AG20443 (cell line): ENCODE results near the gene SF1.
A peak's percentile ranks its signal among the peaks of the same experiment; 100 is the strongest.

Experiments used
- DNase-seq: peaks from one replicate; pipeline ENCODE4 v3.0.0; 2012; ENCODE audit warnings: low spot score, mixed read lengths

The SF1 gene

DNA sequence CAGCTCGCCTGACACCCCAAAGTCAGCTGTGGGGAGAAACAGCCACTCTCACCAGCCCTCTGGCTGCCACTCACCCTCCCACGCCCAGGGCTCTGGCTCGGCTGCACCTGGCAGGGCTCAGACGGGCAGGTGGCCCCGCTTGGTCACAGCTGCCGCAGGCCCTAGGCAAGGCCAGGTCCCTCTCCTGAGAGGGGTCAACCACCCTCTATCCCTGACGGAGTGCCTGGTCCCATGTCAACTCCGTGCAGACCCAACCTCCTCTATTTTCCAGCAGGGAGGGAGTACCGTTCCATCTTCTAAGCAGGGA, 22.8 kb upstream of the SF1 start:
- no peak for DNase-seq

DNA sequence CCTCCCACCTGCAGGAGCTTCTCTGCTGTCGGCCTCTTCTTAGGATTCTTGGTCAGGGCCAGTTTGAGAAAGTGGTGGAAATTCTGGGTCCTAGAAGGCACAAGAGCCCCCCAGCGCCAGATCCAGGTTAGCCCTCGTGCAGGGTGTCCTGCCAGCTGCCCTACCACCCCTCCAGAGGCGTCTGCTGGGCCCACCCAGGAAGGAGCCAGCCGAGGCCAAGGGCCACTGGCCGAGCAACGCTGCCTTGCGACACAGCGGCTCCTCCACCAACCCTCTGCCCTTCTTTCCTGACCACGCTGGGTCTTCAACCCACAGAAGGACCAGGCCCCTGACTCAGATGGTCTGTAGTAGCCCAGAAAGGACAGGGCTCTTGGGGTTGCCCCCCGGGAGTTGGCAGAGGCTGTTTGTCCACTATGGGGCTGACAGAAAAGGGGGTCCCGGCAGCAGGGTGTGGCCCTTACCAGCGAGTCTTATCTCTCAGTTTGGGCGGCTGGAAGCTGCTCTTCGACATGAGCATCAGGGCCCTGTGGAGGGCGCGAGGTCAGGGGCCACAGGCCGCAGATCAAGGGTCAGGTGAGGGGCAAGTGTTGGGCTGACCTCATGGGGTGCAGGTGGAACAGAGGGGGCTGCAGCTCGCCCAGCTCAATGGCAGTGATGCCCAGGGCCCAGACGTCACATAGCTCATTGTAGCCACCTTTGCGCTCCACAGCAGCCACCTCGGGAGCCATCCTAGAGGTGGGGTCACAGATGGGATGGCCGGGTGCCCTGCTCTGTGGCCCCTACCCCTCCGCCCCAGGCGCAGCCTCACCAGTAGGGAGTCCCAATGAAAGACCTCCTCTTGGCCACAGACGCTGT, 22.2 kb upstream of the SF1 start:
- no peak for DNase-seq

DNA sequence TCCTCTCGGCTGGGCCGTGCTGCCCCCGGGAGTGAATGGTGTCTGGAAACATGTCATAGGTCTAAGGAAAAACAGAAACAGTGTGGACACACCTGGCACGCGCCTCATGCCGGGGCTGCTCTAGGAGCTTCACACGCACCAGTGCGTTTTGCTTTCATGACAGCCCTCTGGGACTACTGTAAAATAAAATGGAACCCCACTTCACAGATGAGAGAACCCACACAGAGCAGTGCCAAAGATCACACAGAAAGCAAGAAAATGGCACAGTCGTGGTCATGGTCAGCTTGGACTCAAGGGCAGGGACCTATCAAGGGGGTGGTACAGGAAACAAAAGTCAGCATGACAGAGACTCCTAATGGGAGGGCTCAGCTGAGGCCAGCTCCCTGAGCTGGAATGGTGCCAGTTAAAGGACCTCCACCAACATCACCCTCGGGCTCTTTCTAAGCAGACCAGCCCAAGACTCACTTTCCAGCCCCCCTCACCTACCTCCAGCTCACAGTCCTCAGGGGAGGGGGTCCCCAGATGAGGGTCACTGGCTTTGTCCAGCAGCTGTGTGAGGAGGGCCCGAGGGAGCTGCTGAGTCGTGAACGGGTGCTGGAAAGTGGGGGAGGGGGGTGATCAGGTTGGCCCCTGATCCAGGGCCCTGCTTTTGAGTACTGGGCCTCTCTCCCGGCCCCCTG, 21.4 kb upstream of the SF1 start:
- no peak for DNase-seq

DNA sequence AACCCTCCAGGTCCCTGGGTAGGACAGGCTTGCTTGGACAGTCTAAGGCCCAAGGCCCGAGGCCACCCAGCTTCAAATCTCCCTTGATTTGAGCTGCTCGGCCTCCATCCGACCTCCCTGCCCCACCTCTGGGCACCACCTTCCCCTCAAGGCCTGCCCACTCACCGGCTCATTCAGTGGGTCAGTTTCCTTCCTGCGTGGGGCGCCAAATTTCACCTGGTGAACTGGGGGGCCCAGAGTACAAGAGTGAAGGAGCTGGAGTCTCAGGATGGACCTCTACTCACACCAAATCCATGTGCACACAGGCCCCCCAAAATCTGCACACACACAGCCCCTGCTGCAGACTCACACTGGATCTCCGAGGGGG, 20.9 kb upstream of the SF1 start:
- no peak for DNase-seq

DNA sequence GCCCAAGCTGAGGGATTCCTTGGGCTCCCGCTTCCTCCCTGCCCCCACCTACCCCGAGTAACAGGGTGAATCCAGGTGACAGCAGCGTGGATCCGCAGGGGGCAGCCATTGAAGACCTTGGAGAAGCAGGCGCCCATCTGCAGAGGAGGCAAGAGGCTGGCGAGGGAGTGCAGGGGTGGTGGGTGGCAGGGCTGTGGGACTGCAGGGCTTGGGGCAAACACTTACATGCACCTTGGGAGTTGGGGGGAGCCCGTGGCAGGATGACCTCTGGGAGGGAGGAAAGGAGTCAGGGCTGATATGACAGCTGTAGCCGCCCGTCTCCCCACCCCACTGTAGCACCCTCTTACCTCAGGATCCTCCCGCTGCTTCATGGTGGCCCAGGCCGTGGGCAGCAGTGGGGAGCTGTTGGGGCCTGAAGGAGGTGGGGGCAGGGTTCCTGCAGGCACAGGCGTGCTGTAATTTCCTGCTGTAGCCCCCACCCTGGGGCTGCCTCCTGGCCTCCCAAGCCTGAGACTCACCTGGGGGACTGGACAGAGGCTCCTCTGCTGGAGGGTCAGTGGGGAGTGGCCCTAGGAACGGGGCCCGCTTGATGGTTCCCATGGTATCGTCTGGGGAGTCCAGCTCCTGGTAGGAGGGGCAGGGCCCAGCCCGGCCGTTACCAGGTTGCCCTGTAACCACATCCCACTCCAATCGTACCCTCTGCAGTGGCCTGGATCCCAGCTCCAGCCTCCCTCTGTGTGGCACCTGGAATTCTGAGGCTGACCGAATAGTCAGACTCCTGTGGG, 18.6 kb upstream of the SF1 start:
- DNase-seq = no peak

DNA sequence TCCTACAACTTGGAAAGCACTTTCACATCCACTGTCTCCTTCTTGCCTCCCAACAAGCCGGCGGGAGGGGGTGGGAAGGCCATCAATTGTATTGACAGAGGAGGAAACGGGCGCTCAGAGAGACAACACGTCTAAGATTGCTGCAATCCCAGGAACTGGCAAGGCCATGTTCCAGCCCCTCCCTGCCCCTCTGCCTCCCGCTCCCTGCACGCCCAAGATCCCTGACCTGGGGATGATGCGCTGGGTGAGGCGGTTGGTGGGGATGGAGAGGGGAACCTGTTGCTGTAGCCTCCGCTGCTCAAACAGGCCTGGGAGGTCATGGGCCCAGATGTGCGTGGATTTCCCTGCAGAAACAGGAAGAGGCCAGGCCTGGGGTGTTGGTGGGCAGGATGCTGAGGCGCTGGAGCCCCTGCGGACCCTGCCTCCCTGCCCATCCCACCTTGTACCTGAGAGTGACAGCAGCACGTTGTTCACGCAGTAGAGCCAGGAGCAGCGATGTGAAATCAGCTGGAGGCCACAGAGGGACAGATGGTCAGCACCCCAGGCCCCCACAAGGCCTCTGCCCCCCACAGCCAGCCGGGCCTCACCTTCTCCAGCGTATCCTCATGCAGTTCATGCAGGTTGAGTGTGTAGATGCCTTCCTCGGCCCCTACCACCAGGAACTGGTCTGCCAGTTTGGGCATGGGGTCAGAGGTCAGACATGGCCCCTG, 17.9 kb upstream of the SF1 start:
- DNase-seq = no peak

DNA sequence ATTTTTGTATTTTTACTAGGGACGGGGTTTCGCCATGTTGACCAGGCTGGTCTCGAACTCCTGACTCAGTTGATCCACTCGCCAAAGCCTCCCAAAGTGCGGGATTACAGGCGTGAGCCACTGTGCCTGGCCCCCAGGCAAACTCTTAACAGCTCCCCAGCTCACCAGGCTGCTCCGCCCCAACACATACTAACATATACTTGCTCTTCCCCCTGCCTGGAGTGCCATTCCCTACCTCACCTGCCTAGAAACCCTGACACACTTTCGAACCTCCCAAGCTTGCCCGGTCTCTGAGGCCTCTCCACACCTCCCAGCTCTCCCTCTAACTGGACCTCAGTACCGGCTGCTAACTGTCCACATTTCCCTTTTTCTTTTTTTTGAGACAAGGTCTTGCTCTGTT, 16.2 kb upstream of the SF1 start:
- no peak for DNase-seq

DNA sequence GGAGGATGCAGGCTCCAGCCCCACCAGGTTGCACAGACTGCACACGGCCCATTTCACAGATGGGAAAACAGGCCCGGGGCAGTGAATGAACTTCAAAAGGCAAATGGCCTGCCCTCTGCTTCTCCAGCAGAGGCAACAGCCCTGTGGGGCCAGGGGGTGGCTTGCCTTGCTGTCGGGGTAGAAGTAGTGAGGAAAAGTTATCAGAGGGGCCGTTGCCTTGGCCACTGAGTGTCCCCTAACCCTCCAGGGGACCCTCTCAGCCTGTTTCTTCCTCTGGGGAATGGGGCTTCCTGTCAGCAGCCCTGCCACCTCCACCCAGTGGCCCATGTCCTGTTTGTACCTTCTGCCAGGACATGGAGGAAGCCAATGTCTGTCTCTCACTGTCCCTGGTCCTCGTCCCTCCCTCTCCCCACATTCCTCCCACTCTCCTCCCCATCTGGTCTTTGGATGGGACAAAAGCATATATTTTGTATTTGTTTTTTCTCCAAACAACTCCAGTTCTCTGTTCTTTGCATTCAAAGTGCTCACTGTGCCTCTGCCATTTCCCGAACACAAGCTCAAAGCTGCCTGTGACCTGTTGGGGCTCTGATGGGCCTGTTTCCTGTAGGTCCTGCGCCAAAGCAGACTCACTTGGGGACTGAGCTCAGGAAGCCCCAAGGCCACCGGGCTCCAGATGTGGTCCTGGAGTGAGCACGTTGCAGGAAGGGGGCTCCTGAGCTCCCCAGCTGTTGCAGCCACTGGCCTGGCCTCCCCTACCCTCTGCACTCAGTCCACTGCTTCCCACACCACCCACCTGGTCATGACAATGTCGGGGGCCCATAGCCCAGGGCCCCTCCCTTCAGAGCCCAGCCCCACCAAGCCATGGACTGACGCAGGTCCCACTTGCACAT, 15.2 kb upstream of the SF1 start:
- no peak for DNase-seq

DNA sequence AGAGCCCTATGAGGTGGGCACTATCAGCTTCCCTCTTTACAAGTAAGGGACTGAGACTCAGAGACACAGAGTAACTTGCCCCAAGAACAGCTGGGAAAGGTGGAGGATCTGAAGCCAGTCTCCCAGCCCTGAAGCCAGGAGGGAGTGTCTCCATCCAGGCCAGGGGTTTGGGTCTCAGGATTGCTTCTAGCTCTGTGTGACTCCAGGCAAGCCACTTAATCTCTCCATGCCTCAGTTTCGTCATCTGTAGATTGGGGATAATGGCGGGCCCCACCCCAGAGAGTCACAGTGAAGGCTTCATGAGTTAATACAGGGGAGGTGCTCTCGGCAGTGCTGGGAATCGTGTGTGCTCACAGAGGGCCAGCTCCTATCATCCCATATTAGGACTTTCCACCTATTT, 14.1 kb upstream of the SF1 start:
- no peak for DNase-seq

DNA sequence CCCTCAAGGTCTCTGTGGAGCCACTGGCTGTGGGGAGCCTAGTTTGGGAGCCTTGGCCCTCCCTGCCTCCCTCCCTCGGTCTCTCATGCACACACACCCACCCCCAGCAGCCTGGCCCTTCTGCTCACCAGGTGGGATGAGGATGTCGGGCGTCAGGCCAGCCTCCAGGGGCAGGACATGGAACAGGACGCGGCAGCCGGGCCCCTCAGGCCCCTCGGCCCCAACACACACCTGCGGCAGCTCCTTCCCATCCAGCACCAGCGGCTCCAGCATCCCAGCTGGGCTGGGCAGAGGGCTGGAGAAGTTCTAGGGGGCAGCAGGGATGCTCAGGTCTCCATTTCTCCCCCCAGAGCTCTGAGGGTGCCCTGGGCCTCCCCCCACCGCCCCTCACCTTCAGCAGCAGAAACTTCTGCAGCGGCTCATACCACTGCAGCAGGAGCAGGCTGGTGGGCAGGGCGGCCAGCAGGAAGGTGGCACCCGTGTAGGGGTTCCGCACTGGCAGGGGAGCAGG, 13.5 kb upstream of the SF1 start:
- DNase-seq = no peak

DNA sequence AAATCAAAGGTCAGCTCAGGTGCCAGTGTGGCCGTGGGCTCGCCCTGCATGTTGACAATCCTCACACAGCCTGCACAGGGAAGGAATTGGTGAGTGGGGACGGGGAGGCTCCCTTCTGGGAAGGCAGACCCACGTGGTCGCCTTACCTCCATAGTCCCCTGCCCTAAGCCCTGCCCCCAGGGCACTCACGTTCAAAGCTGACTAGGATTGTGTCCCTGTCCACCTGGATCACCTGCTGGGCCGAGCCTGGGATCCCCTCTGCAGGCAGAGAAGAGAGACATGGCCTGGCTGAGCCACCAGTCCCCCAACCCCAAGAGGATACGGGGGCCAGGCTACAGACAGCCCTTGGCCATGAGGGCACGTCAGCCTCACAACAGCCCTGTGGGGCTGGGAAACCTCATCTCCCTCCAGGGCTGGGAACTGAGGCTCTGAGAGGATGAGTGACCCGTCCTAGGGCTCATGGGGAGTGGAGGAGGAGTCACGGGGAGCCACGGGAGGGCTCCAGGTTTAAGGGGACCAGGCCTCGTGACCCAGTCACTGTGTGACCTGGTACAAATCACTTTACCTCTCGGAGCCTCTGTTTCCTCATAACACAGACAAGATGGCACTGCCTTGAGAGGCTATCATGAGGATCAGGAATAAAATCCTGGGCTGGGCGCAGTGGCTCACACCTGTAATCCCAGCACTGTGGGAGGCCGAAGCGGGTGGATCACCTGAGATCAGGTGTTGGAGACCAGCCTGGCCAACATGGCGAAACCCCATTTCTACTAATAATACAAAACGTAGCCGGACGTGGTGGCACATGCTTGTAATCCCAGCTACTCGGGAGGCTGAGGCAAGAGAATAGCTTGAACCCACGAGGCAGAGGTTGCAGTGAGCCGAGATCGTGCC, 12.1 kb upstream of the SF1 start:
- no peak for DNase-seq

DNA sequence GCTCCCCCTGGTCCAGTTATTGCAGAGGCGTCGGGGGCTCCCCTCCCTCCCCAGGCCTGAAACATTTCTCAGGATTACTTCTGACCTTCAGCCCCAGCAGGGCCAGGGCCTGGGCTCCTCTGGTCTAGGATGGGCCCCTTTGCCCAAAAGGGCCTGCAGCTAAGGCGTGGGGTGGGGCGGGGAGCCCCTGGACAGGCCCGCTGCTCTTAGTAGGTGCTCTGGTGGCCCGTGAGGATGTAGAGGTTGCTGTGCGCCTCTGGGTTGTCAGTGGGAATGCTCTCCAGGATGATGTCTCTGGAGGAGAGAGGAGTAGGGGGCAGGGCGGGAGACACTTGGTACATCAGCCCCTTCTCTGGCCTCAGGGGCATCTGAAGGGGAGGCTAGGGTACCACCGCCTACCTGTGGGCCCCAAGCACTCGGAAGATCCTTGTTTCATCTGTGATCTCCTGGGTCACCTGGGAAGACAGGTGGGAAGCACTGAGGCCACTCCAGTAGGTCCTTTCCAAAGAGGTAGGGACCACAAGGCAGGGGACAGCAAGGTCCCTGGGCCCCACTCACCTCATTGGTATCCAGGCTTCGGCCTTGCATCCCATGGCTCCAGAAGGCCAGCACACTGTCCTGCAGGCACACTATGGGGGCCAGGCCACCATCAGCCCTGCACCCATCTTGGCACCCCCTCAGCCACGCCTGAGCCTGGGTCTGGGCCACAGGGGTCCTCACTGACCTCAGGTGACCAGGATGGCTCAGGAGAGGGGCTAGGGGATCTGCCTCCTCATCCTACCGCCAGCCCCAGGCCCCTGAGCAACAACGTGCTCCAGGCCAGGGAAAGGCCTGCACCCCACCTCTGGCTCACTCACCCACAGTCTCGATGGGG, 11.2 kb upstream of the SF1 start:
- DNase-seq = no peak

DNA sequence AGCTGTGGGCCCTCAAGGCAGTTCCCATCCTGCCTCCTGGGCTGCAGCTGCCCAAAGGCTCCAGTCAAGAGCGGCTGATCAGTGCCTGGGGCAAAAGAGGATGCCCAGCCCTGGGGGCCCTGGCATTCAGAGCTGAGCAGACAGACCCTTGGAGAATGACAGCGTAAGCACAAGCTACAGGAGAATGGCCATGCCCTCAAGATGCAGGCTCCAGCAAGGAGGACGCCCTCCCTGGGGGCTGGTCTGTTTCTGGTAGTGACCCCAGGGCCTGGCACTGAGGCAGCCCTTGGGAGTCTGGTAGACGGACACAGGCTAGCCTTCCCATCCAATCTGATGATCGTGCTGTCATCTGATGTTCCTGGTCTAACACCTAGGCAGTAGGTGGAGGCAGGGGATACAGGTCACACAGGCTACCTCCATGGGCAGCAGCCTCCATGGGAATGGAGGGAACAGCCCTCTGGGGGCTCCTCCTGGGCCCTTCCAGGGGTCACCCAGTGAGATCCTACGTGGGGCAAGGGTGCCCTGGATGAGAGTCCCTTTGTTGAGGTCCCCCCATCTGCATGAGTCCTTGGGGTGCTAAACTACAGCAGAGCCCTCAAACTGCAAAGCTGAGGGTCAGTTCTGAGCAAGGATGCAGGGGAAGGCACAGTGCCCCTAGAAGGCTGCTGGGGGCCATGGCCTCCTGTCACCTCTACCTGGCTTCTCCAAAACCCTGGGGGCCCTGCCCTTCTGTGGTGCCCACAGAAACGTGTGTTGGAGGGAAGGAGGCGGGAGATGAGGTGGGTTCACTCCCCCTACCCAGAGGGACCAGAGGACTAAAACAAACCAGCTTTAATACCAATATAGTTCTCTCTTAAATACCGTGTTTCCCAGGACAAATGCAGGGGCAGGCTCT, 10.2 kb upstream of the SF1 start:
- DNase-seq = no peak

DNA sequence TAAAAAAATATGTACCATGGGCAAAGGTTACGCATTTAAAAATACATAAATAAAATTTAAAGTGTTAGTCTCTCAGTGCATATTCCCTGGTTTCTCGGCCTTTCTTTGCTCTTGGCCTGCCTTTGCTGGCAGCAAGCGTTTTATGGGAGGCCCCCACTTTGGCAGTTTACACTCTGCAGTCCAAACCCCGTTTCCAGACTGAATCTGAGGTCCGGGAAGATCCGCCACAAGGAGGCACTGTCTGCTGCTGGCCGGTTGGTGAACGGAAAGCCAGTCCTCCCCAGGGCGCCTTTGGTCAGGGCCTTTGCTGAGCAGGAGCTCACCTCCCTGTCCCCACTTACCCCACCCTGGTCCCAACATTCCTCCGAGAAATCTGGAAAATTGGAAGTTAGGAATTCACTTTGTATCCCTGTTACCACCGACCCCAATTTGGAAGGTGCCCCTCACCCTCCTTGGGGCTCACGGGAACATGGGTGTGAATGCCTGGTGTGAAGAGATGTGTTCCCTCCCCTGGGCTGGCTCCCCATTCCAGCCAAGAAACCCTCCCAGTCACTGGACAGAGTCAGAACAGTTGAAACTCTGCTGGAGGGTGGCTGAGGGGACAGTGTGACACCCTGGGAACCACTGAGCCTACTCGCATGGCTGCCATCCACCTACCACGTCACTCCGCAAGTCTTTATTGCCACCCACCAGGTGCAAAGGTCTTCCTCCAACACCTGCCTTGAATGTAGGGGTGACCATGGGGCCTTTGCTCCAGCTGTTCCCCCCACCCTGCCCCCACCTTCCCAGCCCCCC, 9.4 kb upstream of the SF1 start:
- DNase-seq = peak; percentile 84

DNA sequence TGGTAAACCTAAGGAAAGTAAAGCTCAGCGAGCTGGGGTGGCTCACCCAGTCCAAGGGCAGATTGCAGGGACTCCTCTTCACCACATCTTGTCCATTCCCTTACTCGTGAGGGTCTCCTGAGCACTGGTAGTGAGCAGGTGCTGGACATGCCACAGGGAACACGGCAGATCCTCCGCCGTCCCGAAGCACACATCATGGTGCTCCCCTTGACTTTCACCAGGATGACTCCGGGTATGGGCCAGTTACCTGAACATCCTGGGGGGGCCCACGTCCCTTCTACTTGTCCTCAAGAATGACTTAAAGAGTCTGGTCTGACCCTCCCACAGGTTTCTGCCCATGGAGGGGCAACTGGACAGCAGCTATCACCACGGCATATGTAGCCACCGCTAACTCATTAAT, 8.0 kb upstream of the SF1 start:
- no peak for DNase-seq

DNA sequence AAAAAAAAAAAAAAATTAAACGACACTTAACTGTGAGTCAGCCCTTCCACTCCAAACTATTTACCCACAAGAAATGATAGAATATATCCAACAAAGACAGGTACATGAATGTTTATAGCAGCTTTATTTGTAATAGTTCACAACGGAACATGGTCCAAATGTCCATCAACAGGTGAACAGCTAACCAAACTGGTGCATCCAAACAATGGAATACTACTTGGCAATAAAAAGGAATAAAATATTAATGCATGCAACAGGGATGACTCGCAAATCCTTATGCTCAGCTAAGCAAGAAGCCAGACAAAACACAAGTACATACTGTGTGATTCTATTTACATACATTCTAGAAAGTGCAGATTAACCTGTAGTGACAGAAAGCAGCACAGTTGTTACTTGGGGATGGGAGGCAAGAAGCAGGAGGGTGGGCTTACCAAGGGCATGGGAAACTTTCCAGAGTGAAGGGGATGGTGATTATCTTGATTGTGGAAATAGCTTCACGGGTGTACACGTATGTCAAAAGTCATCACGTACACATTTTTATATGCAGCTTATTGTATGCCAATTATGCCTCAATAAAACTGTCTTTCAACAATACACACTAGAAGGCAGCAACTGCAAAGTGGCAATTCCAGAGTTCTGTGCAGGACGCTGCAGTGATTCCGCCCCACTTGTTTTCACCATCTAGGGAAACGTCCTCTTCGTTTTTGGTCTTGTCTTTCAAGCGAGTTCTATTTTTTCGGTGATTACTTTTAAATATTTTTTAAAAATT, 6.7 kb upstream of the SF1 start:
- DNase-seq = no peak

DNA sequence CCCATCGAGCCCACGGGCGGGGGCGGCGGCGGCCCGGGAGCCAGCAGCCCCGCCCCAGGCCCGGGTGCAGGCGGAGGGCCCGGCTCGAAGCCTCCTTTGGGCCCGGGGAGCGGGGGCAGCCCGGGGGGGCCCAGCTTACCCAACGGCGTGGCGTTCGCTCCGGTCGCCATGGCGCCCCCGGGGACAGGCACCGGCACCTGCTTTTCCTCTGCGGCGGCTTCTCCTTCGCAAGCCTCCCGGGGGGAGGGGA, 194 bp downstream of the SF1 start:
- DNase-seq = no peak
